Neutrophil (primary cell): ENCODE measurements around the gene RMDN2.

Experiments
- H3K27ac ChIP-seq: fragments of 200-600 bp; sonication (generic); 2 replicates; pipeline ENCODE4 v1.5.1; 2016; ENCODE audit warnings: mild to moderate bottlenecking, moderate library complexity
- H3K27me3 ChIP-seq: fragments of 200-600 bp; sonication (generic); 2 replicates; pipeline ENCODE4 v1.6.0; 2016; ENCODE audit warnings: mild to moderate bottlenecking
- H3K36me3 ChIP-seq: fragments of 200-600 bp; sonication (generic); 2 replicates; pipeline ENCODE4 v1.5.1; 2017
- H3K4me1 ChIP-seq, 2 experiments: fragments of 200-600 bp in 1 of 2; sonication (generic) in 1 of 2; 1 replicate in 1 of 2; 2 replicates in 1 of 2; pipeline versions ENCODE4 v1.5.1 to v1.6.1; 2013 to 2016; ENCODE audit warnings: low read depth in 1 of 2, low read length in 1 of 2, mild to moderate bottlenecking in 1 of 2, moderate library complexity in 1 of 2; ENCODE audit not compliant: control insufficient read depth in 1 of 2, insufficient read depth in 1 of 2
- H3K4me3 ChIP-seq, 2 experiments: fragments of 200-600 bp in 1 of 2; sonication (generic) in 1 of 2; 1 replicate in 1 of 2; 2 replicates in 1 of 2; pipeline ENCODE4 v1.5.1; 2013 to 2016; ENCODE audit warnings: low read depth in 1 of 2, low read length in 1 of 2, mild to moderate bottlenecking in 1 of 2, moderate library complexity in 1 of 2
- H3K9me3 ChIP-seq: fragments of 200-600 bp; sonication (generic); 2 replicates; pipeline ENCODE4 v1.5.1; 2016
- TF ChIP-seq, protein P1 (sequence below): fragments of 200-600 bp; sonication (generic); IDR thresholded peaks from 2 replicates; pipeline ENCODE4 v1.5.1; 2016; ENCODE audit warnings: antibody characterized with exemption

The RMDN2 gene

GRCh38 chr2:38038682-38039081 lies 113.6 kb downstream of the RMDN2 start:
- H3K27me3 ChIP-seq, result peaks cover 68% of the 10 kb centered on the region
- no peaks in the 10 kb centered on the region for H3K36me3 ChIP-seq
- TF ChIP-seq, protein P1, sequence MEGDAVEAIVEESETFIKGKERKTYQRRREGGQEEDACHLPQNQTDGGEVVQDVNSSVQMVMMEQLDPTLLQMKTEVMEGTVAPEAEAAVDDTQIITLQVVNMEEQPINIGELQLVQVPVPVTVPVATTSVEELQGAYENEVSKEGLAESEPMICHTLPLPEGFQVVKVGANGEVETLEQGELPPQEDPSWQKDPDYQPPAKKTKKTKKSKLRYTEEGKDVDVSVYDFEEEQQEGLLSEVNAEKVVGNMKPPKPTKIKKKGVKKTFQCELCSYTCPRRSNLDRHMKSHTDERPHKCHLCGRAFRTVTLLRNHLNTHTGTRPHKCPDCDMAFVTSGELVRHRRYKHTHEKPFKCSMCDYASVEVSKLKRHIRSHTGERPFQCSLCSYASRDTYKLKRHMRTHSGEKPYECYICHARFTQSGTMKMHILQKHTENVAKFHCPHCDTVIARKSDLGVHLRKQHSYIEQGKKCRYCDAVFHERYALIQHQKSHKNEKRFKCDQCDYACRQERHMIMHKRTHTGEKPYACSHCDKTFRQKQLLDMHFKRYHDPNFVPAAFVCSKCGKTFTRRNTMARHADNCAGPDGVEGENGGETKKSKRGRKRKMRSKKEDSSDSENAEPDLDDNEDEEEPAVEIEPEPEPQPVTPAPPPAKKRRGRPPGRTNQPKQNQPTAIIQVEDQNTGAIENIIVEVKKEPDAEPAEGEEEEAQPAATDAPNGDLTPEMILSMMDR, result no peak
- H3K4me1 ChIP-seq, result no peaks in the 10 kb centered on the region
- no peak overlapping the region for H3K4me3 ChIP-seq
- H3K9me3 ChIP-seq, result no peaks in the 10 kb centered on the region
- no peak overlapping the region for H3K27ac ChIP-seq

DNA sequence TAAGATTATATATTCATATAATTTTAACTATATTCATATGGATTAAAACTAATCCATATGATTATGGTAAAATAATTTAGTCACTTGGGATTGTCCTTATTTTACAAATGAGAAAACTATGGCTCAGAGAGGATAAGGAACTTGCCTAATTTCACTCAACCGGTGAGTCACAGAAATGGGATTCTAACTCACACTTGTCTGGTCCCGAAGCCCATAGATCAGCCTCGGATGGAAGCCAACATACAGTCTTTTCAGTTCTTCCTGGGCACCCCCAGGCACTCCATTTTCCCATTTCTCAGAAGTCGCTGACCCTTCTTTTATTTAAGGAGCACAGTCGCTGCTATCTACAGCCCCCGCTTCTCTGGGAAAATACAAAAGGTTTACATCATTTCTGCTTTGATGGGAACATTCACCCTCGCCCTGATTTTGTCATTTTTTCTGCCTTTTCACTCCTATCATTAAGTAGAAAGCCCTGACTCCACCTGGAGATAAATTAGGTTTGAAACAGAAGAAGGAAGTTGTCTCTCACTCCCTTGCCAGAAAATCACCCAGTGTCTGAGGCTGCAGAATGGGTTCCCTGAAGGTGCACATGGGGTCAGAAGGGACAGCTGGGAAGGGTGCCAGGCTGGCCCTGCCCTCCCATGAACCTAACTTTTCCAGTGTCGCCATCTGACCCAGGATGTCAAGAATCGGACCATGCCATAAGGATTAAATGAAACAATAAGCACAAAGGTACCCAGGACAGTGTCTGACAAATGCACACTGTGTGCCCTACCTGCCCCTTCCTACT lies 114.2 kb downstream of the RMDN2 start:
- no peaks in the 10 kb centered on the region for H3K36me3 ChIP-seq
- H3K27me3 ChIP-seq, result peaks cover 62% of the 10 kb centered on the region
- no peak overlapping the region for H3K4me3 ChIP-seq
- no peaks in the 10 kb centered on the region for H3K9me3 ChIP-seq
- TF ChIP-seq, protein P1, result no peak
- no peak overlapping the region for H3K27ac ChIP-seq
- H3K4me1 ChIP-seq, result no peaks in the 10 kb centered on the region

DNA sequence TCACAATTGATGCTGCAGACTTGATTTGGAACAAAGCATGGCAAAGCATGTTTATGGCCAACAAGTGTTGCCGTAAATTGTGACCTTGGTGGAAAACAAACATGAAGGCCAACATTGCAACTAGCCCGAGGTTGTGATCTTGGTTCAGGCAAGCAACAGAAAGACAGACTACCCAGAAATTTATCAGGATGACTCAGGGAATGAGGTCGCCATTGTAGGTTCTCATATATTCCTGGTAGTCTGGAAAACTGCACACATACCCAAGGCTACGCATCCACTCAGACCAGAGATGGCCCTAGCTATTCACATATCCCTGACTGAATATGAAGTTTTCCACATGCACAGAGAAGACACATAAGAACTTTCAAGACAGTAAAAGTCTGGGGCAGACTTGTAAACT lies 120.7 kb downstream of the RMDN2 start:
- H3K27ac ChIP-seq, result no peak overlapping the region
- H3K4me3 ChIP-seq, result no peak overlapping the region
- H3K4me1 ChIP-seq, result no peaks in the 10 kb centered on the region
- no peaks in the 10 kb centered on the region for H3K9me3 ChIP-seq
- no peaks in the 10 kb centered on the region for H3K36me3 ChIP-seq
- TF ChIP-seq, protein P1, result no peak
- peaks cover 33% of the 10 kb centered on the region for H3K27me3 ChIP-seq

GRCh38 chr2:38056216-38056615 lies 131.1 kb downstream of the RMDN2 start:
- TF ChIP-seq, protein P1, result no peak
- H3K27ac ChIP-seq, result no peak overlapping the region
- no peaks in the 10 kb centered on the region for H3K36me3 ChIP-seq
- H3K4me3 ChIP-seq, result no peak overlapping the region
- H3K27me3 ChIP-seq, result peaks cover 48% of the 10 kb centered on the region
- H3K9me3 ChIP-seq, result no peaks in the 10 kb centered on the region
- no peaks in the 10 kb centered on the region for H3K4me1 ChIP-seq

DNA sequence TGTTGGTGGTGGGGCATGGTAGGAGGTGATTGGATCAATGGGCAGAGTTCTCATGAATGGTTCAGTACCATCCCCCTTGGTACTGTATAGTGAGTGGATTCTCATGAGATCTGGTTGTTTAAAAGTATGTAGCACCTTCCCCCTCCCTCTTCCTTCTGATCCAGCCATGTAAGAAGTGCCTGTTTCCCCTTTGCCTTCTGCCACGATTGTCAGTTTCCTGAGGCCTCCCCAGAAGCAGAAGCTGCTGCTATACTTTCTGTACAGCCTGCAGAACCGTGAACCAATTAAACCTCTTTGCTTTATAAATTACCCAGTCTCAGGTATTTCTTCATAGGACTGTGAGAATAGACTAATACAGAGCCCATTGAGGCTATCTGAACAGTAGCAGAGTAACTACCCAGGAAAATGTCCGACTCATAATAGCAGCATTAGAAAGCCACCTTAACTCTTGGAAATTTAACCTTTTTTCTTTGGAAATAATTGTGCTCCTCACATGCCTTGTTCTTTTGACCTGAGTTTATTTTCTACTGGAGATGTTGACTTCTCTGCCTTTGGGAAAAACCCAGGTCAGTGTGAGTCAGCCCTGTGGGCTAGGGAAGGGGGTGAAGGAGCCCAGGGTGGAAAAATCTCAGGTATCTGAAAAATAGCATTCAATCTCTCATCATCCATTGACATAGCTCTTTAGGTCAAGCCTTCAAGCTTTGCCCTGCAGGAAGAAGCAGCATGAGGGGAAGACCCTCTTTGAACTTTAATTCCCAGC lies 132.7 kb downstream of the RMDN2 start:
- Histone ChIP-seq H3K27me3 (peaks cover 31% of the 10 kb centered on the region), H3K36me3 (no peaks in the 10 kb centered on the region), H3K4me1 (no peaks in the 10 kb centered on the region), H3K27ac (no peak overlapping the region), H3K9me3 (no peaks in the 10 kb centered on the region), H3K4me3 (no peak overlapping the region)
- TF ChIP-seq, protein P1, result no peak
